KMS-11 (cell line): ENCODE data around the gene AKTIP.

Experiments used
- H2AFZ ChIP-seq: fragments of 200-600 bp; sonication (generic); 2 replicates; pipeline ENCODE4 v1.6.1; 2016; ENCODE audit warnings: antibody characterized with exemption, mixed run types, low read depth
- H3K27ac ChIP-seq: fragments of 200-600 bp; sonication (generic); 2 replicates; pipeline ENCODE4 v1.6.1; 2016; ENCODE audit warnings: mild to moderate bottlenecking, mixed run types
- H3K27me3 ChIP-seq: fragments of 200-600 bp; sonication (generic); 2 replicates; pipeline ENCODE4 v1.6.1; 2017; ENCODE audit warnings: mild to moderate bottlenecking, low read depth, mixed run types, moderate library complexity; ENCODE audit not compliant: insufficient read depth
- H3K36me3 ChIP-seq: fragments of 200-600 bp; sonication (generic); 2 replicates; pipeline ENCODE4 v1.6.1; 2017; ENCODE audit warnings: mild to moderate bottlenecking, mixed run types; ENCODE audit not compliant: insufficient read depth
- H3K4me1 ChIP-seq: fragments of 200-600 bp; sonication (generic); 2 replicates; pipeline ENCODE4 v1.6.1; 2016; ENCODE audit warnings: mild to moderate bottlenecking, low read depth, mixed run types; ENCODE audit not compliant: poor library complexity, severe bottlenecking
- H3K4me2 ChIP-seq: fragments of 200-600 bp; sonication (generic); 2 replicates; pipeline ENCODE4 v1.7.0; 2016; ENCODE audit warnings: mild to moderate bottlenecking, mixed run types
- H3K4me3 ChIP-seq: fragments of 200-600 bp; sonication (generic); IDR thresholded peaks from 2 replicates; pipeline ENCODE4 v1.6.1; 2017; ENCODE audit warnings: low read depth, low read length, mixed read lengths; ENCODE audit not compliant: insufficient read depth
- H3K79me2 ChIP-seq: fragments of 200-600 bp; sonication (generic); 2 replicates; pipeline ENCODE4 v1.6.1; 2016; ENCODE audit warnings: low read depth, mixed run types; ENCODE audit not compliant: insufficient read depth
- H3K9ac ChIP-seq: fragments of 200-600 bp; sonication (generic); 2 replicates; pipeline ENCODE4 v1.6.1; 2016; ENCODE audit warnings: mild to moderate bottlenecking, mixed run types
- H4K20me1 ChIP-seq: fragments of 200-600 bp; sonication (generic); 2 replicates; pipeline ENCODE4 v1.6.1; 2016; ENCODE audit warnings: mild to moderate bottlenecking, mixed run types; ENCODE audit not compliant: insufficient read depth
- TF ChIP-seq, protein P1 (sequence below): fragments of 200-600 bp; sonication (generic); conservative IDR thresholded peaks from 2 replicates; pipeline ENCODE4 v1.6.1; 2017; ENCODE audit warnings: low read depth, mild to moderate bottlenecking, antibody characterized with exemption, low read length, moderate library complexity, mixed read lengths

The AKTIP gene

DNA sequence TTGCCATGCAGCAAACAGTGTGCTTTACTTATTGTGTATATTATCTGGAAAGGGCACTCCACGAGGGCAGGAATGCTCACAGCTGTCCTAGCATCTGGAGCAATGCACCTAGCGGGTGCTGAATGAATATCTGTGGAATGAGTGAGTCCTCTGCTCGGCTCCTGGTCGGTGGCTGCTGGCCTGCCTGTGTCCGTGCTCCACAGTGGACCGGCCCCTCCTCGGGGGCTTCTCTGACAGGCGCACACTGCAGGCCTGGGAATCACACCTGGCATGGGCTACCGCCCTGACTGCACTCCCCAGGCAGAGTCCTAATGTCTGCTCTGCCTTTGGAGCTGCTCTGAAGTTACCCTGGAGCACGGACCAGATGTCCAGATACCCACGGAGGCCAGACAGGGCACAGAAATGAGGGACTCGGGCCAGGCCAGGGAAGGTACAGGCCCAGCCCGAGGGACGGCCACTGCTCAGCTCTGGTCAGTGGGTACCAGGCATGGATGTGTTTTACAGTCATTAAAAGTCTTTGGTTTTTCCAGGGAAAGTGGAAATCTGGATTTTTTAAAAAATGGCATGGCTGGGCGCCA, 21.1 kb upstream of the AKTIP start:
- Histone ChIP-seq H2AFZ (no peak overlapping the region), H3K27me3 (no peaks in the 10 kb centered on the region), H3K4me1 (no peaks in the 10 kb centered on the region), H3K36me3 (no peaks in the 10 kb centered on the region), H3K4me2 (no peak overlapping the region), H3K27ac (no peak overlapping the region), H3K9ac (no peak overlapping the region), H3K4me3 (no peak overlapping the region), H4K20me1 (no peaks in the 10 kb centered on the region), H3K79me2 (no peaks in the 10 kb centered on the region)
- TF ChIP-seq, protein P1, sequence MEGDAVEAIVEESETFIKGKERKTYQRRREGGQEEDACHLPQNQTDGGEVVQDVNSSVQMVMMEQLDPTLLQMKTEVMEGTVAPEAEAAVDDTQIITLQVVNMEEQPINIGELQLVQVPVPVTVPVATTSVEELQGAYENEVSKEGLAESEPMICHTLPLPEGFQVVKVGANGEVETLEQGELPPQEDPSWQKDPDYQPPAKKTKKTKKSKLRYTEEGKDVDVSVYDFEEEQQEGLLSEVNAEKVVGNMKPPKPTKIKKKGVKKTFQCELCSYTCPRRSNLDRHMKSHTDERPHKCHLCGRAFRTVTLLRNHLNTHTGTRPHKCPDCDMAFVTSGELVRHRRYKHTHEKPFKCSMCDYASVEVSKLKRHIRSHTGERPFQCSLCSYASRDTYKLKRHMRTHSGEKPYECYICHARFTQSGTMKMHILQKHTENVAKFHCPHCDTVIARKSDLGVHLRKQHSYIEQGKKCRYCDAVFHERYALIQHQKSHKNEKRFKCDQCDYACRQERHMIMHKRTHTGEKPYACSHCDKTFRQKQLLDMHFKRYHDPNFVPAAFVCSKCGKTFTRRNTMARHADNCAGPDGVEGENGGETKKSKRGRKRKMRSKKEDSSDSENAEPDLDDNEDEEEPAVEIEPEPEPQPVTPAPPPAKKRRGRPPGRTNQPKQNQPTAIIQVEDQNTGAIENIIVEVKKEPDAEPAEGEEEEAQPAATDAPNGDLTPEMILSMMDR: no peak

DNA sequence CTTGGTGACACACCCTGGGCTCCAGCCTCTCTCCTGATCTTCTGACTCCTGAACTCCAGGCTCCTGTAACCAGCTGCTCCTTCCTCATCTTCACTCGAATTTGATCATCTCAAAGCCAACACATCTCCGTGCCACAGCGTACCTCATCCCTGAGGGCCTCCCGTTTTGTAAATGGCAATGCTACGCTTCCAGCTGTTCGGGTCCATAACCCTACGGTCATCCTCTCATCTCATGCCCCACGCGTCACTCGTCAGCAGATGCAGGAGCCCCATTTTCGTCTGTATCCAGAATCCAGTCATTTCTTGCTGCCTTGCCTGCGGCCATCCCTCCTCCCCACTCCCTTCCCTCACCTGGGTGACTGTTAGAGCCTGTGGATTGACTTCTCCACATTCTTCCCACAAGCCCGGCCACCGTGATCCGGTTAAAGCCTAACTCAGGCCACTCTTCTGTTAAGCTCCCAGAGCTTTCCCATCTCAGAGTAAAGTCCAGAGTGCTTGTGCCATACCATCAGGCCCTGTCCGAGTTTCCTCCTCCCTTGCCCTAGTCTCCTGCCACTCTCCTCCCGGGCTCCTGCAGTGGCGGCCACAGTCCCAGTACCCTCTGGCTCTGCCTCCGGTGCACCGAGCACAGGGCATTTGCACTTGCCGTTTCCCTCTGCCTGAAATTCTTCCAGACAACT, 20.3 kb upstream of the AKTIP start:
- no peaks in the 10 kb centered on the region for H3K36me3 ChIP-seq
- H3K4me2 ChIP-seq: no peak overlapping the region
- no peak overlapping the region for H3K4me3 ChIP-seq
- no peak overlapping the region for H3K27ac ChIP-seq
- H2AFZ ChIP-seq: no peak overlapping the region
- H3K9ac ChIP-seq: no peak overlapping the region
- TF ChIP-seq, protein P1: no peak
- H4K20me1 ChIP-seq: no peaks in the 10 kb centered on the region
- no peaks in the 10 kb centered on the region for H3K79me2 ChIP-seq
- no peaks in the 10 kb centered on the region for H3K27me3 ChIP-seq
- H3K4me1 ChIP-seq: no peaks in the 10 kb centered on the region

DNA sequence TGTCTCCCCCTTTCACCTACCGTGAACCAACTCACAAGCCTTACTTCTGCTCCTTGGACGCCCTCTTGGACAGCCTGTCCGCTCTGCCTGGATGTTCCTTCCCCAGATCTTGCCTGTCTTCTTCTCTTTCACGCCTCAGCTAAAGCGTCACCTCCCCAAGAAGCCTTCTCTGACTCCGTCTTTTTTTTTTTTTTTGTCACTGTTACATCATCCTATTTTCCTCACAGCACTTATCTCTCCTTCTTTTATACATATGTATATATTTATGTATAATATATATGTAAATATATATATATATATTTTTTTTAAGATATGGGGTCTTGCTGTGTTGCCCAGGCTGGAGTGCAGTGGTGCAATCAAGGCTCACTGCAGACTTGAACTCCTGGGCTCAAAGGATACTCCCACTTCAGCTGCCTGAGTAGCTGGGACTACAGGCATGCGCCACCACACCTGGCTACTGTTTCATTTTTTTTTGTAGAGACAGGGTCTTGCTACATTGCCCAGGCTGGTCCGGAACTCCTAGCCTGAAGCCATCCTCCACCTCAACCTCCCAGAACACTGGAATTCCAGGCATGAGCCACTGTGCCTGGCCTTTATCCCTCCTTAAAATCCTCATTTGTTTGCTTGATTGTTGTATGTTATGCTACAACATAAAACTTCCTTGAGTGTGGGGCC, 16.5 kb upstream of the AKTIP start:
- Histone ChIP-seq H3K9ac (no peak overlapping the region), H3K4me3 (no peak overlapping the region)
- TF ChIP-seq, protein P1: no peak

DNA sequence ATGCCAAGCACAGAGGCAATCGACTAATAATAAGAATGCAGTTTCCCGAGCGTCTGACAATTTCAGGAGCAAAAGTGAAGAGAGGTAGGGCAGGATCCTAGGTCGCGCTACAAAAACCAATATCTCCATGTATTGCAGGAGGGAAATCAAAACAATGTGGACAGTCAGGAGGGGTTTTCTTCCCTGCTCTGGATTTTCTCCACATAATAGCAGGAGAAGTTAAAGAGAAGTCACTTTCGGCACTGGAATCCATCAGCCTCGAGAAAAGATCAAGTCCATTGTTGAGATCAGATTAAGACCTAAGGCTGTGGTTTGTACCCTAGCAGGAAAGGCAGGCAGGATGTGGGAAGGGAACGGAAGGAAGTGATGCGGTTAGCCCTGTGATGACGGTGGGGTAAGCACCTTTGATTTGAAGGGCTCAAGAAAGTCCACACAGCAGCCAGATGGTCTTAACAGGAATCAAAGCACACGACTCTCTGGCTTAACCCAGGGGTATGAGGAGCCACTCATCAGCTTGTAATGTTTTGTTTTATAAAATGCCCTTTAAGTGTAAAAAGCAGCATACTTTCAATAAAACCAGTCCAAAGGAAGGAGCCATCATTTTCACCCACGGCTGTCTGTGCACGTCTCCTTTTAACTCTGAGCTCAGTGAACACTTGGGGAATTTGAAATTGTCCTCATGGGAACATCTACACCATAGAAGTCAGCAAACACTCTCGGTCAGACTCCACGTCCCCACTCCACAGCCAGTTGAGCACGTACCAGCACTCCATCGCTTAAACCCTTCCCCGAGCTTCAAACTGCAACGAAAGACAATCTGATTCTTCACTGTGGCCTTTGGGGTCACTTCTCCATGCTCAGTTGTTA, 15.8 kb upstream of the AKTIP start:
- Histone ChIP-seq H3K4me3 (no peak overlapping the region), H3K27ac (no peak overlapping the region), H3K9ac (no peak overlapping the region)

More for the DNA sequence above, 16.5 kb upstream of the AKTIP start:
- Histone ChIP-seq H2AFZ (no peak overlapping the region), H3K79me2 (no peaks in the 10 kb centered on the region), H3K36me3 (no peaks in the 10 kb centered on the region), H3K4me1 (no peaks in the 10 kb centered on the region), H3K27ac (no peak overlapping the region), H3K4me2 (no peak overlapping the region), H4K20me1 (no peaks in the 10 kb centered on the region), H3K27me3 (no peaks in the 10 kb centered on the region)

More for the DNA sequence above, 15.8 kb upstream of the AKTIP start:
- no peaks in the 10 kb centered on the region for H3K4me1 ChIP-seq
- H2AFZ ChIP-seq: no peak overlapping the region
- H3K36me3 ChIP-seq: no peaks in the 10 kb centered on the region
- H4K20me1 ChIP-seq: no peaks in the 10 kb centered on the region
- no peaks in the 10 kb centered on the region for H3K27me3 ChIP-seq
- H3K79me2 ChIP-seq: no peaks in the 10 kb centered on the region
- no peak overlapping the region for H3K4me2 ChIP-seq
- TF ChIP-seq, protein P1: no peak
